Muscle of back (tissue), 11 donors: ENCODE measurements around the gene PDIA5. TPM values are rescaled to one million over a fixed set of nuclear protein-coding genes. Genes with fewer than 3 reads are reported as not detected.

ENCODE experiments used
- DNase-seq, 3 donors: peaks; one replicate each; pipeline versions ENCODE4 v3.0.0 to v3.0.0-alpha.2; 2013
- polyA plus RNA-seq, 10 donors: library from polyadenylated mRNA; unstranded; fragments of 120-200 nt; gene quantifications; one replicate each; pipeline ENCODE4 v1.2.1, GENCODE V29; 2013; ENCODE audit not compliant: insufficient read length in 10 of 10

Gene PDIA5
- polyA plus RNA-seq, 10 donors = 18.4 to 29.2 (median 25.1) TPM

DNA sequence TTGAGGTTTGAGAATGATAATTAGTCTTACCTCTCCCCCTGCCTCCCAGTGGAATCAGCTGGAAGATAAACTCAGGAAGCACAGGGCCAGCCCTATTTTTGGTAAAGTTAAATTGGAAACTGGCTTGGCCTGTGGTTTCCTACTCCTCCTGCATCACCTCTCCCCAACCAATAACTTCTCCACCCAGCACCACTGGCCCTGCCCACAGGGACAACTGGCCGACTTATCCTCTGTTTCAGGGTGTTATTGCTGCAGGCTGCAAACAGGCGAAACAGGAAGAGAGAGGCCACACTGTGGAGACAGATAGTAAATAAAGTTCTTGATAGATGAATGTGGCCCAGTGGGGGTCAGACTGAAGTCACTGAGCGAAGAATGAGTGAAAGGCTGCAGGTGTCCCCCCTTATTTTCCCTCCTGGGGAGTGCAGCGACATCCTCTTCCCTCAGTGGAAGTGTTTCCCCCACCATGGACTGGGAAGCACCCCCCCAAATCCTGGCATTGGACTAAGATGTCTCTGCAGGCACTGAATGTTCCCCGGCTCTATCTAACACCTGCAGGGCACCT is 47.1 kb downstream of the PDIA5 start:
- no peak for DNase-seq

DNA sequence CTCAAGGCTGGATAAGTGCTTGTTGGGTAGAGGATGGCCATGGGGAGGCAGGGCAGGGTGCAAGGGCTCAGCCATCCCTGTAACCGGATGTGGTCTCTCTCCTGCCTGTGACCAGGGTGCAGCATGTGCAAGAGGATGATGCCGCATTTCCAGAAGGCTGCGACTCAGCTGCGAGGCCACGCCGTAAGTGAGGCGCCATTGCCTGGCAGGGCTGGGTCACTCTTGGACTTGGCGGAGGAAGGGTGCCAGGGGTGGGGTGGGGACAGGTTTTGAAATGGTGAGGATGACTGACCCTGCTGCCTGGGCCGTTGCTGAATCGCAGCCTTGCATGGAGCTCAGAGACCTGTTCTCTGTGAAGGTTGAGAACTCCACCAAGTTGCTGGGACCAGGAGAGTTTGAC is 49.3 kb downstream of the PDIA5 start:
- DNase-seq = no peak

DNA sequence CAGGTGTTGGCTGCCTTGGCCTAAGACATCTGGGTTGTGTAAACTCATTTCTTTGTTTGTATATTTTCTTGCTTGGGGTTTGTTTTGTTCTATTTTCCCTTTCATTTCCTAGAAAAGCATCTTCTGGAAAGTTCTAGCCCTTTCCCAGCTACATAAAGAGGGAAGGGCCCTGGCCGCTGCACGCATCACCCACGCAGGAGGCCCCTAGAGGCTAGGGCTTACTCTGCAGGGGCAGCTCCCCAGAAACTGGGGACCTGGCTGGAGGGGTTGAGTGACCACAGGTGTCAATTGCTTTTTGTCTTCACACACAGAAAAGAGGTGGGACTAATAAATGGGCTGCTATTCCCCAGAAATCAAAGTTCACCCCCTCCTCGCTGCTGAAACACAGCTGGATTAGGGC is 52.6 kb downstream of the PDIA5 start:
- DNase-seq = peak in 1 of 3 donors; percentile 28

DNA sequence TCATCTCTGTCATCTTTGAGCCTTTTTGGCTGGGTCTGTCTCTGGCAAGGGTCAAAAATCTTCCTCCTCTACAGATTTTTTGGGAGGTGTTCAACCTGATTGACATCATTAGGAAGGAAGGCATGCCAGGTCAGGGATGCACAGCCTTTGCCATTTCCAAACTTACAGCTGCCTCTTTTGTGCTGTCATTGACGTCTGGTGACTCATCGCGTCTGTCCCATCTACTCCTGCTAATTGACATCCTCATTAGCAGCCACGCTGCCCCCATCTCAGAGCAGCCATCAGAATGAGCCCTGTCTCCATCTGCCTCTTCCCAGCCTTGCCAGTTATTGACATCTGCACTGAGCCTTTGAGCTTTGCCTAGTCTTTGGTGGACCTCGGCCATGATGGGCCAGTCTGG is 53.0 kb downstream of the PDIA5 start:
- peak in 1 of 3 donors; percentile 56 for DNase-seq

DNA sequence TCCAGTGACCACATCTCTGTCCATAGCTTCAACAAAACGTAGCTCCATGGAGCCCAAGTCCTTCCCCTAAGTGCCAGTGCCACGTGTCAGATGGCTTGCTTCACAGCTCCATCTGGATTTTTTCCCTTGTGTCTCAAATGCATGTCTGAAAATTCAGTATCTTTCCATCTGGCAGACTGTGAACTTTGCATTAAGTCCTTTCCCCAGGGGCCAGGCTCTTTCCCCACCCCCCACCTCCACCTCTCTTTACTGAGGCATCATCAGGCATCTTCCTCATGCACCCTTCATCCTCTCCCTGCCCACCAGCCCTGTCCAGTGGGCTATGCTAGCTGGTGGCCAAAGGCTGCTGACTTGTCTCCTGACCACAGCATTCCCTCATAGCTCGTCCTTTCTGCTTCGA is 53.7 kb downstream of the PDIA5 start:
- DNase-seq = peak in 1 of 3 donors; percentile 60

DNA sequence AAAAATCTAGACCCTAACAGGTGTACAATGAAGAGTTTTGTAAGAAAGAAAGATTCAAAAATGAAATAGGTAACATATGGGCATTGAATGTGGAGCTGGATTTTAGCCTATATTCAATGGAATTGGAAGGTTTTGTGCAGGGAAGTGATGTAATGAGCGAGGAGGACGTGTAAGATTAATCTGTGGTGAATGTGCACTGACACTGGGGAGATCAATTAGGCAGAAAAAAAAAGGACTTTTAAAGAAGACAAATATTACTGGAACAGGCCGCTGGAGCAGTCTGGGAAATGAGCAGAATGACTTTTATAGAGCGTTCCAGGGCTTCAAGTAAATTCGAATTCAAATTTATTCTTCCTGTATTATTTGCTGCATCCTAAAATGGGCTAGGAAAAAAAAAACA is 55.2 kb downstream of the PDIA5 start:
- DNase-seq = no peak

DNA sequence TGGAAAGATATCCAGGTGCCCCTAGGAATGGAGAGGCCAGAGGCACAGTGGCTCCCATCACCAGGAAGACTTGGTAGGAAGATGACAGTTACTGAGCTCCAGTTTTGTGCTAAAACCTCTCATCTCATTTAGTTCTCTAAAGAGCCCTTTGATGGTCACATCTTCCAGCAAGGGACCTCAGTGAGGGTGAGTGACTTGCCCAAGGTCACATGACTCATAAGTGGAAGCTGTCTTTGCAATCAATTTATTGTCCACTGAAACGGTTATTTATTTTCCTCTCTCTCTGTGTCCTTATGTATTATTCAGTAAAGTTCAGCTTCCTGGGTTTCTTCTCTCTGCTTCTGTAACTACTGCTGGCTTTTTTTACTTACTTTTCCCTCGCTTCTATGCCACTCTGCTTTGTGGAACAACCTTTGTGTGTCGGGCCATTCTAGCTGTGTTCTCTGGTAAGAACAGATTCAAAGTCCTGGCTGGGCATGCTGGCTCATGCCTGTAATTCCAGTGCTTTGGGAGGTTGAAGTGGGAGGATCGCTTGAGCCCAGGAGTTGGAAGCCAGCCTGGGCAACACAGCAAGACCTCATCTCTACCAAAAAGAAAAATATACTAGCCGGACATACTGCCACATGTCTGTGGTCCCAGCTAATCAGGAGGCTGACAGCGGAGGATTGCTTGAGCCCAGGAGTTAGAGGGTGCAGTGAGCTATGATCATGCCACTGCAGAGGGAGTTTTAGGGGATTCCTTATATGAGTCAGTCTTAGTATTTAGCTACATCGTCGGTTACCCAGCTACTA is 55.9 kb downstream of the PDIA5 start:
- no peak for DNase-seq

DNA sequence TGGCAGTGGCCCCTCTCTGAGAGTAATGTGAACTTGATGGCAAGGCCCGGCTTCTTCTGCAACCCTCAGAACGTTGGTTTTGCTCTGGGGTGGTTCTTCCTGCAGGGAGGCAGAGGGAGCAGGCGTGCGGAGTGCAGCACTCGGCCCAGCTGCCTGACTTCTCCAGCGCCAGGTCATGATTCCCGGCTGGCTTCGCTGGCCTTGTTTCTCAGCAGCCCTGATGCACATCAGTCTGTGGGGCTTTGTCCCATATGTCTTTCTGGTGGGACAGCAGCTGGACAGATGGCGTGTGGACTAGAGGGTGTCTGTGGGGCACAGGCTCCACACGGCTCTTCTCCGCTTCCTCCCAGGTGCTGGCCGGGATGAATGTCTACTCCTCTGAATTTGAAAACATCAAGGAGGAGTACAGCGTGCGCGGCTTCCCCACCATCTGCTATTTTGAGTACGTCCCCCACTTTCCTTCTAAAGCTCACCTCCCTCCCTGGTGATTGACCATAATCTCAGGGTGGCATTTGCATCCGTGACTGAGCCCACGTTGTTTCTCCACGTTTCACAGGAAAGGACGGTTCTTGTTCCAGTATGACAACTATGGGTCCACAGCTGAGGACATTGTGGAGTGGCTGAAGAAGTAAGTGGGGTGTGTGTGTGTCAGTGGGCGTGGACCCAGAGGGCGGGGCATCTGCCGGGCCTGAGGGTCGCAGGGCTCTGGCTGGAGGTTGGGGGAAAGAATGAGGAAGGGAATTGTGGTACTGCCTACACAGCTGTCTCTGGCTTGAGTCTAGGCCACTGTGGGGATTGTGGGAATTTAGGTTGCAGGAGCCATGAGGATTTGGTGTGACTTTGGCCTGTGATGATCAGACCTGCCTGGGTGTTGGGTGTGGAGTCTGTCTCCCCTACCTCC is 57.1 kb downstream of the PDIA5 start:
- DNase-seq = no peak

DNA sequence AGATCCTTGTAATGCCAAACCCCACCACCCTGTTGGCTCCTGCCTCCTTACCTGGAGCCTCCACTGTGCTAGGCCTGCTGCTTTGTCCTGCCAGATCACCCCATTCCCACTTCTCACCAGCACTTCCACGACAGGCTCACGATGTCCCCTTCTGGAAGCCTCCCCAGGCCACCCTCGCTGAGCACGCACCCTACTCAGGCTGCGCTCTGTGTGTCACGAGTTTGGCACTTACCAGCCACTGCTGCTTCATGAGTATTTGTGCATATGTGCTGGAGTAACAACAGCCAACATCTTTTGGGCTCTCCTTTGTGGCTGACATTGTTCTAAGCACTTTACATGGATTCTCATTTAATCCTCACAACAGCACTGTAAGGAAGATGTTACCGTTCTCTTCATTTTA is 58.1 kb downstream of the PDIA5 start:
- DNase-seq = no peak

DNA sequence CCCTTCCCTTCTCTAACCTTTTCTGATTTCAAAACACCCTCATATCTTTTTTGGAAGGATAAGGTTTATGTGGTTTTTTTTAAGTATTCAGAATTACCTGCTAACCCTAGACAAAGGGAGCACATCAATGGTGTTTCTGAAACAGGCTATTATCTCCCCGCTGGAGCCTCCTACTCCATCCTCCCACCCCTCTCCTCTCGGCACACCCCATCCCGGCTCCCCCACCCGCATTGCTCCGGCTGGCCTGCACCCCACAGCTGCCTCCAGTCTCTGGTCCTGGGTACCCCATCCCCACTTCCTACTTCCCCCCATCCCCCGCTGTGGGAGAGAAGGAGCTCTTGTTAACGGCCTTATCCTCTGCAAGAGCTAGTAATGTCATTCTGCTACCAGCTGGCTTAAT is 59.2 kb downstream of the PDIA5 start:
- no peak for DNase-seq

DNA sequence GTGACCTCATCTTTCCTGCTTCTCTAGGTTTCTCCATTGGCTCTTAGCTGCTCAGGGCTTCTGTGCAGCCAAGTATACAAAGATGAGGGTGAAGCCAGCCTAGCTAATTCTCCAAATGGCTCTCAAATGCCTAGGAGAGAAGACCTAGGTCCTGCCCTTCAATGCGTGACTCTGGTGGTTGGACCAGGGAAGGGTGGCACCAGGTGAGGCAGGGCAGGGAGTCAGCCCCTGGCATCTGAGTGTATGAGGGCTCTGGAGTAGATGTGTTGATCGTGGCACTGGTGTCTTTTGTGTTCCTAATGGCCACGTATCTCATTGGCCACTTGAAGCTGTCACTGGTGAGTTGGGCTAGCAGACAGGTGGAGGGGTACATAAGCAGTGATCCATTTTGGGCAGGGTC is 59.8 kb downstream of the PDIA5 start:
- no peak for DNase-seq

DNA sequence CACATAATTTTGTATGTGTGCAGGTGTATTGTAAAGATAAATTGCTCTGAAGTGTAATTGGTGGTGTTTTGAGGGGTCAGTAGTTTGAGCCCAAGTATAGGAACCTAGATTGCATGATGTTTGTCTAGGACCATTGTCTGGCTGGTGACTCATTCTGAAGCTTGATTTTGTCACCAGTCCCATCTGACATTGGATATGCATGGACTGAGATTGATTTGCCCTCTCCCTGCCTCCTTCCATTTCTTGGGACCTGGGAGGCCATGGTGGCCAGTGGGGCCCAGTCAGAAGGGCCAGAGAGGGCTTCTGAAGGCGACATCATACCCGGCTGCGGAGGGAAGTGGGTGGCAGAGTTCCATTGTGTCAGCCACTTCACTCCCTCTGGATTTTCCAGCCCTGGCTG is 62.3 kb downstream of the PDIA5 start:
- DNase-seq = no peak

DNA sequence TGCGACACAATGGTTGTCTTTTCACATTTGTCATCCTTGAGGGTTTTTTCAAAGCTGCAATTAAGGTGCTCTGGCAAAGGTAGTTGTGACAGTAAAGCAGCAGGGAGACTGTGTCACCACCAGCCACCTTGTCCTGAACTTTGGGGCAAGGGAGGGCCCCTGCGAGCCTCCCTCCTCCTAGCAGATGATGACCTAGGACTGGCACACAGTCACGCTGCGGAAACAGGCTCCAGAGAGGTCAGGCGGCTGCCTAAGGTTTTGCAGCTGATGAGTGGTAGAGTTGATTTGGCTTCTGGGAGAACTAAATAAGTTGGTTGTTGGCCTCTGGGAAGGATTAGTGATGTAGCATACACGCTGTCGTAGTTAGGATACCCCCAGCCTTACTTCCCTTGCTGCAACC is 62.7 kb downstream of the PDIA5 start:
- no peak for DNase-seq

DNA sequence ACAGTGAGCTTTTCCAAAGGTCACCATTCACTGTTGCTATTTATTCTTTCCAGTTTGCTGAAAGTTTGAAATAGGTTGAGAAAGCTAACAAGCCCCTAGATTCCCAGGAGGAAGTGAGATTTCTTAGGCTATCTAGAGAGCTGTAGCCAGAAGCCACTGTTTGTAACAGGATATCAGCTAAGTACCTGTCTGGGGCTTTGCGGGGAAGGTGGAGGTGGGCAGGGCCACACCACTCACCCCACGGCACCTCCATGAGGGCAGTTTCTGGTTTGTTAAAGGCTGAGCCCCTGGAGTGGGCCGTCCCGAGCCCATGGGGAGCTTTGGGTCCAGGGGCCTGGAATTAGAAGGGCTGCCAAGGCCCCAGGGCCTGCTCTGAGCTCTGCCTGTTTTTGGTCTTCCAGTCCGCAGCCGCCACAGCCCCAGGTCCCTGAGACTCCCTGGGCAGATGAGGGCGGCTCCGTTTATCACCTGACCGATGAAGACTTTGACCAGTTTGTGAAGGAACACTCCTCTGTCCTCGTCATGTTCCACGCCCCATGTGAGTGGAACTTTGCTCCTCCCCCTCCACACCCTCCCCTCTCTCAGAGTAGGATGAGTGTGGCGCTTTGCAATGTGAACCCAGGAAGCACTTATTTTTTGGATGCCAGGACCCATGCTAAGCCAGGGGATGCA is 63.4 kb downstream of the PDIA5 start:
- DNase-seq = no peak

DNA sequence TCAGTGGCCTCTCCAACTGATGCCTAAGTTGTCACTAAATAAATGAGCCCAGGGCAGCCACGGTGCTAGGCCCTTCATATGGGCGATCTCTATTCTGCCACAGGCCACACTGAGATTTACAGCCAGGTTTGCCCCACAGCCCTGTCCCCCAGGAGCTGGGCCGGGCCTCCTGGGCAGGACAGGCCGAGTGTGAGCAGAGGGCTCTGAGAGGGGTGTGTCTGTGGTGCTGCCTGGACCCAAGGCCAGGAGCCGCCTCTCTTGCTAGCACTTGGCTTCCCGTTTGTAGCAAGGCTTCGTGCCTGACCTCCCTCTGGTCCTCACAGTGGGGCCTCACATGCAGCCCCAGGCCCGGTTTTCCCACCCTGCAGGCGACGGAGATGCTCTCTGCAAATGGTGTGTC is 67.8 kb downstream of the PDIA5 start:
- no peak for DNase-seq

DNA sequence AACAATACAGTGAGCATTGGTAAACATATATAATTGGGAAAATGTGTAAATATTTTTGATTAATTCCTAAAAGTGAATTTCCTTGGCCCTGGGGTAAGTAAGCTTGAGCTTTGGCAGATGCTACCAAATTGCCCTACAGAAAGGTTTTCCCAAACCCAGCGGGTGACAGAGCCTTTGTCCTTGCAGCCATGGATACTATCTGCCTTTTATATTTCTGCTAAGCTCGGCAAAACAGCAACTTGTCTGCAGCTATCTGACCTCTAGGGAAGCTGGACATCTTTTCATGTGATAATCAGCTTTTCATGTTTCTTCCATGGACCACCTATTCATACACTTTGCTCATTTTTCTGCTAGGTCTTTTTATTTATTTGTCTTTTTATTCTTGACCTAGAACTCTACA is 70.2 kb downstream of the PDIA5 start:
- no peak for DNase-seq

DNA sequence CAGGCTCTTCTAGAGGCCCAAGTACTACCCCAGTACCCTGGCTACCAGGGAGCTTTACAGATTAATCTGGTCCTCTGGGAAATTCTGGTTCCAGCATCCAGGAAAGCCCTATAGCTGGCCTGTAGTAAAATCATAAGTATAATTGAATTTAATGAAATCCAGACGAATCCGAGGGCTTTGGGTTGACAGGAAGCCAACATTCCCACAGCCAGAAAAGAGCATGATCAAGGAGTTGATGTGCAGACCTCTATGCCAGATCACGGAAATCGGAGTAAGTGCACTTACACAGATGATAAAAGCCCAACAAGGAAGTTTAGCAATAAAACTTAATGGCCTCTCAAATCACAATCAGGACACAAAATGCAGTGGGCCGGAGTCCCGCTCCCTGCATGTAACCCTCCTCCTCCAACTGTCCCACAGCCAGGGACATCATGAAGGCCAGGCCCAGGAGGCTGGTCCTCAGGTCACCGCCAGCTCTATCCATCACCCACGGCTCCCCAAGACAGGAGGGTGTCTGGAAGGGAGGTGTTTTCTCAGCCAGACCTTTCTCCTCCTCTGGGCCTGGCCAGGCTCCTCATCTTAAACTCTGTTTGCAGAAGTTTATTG is 72.1 kb downstream of the PDIA5 start:
- DNase-seq = peak; percentile 45 to 86 (median 83)

DNA sequence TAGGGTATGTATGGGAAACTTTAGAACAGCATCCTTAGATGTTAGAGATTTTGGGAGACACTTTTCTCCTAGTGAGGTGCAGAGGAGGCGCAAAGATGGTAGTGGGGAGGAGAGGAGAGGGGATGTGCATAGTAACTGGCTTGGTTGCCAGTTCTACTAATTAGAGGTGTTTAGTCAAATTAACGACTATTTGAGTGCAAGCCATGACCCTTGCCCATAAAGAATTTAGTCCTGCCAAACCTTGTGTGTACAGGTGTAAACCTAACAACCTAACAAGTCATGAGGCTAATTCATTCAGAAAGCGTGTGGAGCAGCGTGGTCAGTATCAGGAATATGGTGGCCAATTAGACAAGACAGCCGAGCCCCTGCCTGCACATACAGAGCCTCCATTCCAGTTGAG is 72.7 kb downstream of the PDIA5 start:
- no peak for DNase-seq

DNA sequence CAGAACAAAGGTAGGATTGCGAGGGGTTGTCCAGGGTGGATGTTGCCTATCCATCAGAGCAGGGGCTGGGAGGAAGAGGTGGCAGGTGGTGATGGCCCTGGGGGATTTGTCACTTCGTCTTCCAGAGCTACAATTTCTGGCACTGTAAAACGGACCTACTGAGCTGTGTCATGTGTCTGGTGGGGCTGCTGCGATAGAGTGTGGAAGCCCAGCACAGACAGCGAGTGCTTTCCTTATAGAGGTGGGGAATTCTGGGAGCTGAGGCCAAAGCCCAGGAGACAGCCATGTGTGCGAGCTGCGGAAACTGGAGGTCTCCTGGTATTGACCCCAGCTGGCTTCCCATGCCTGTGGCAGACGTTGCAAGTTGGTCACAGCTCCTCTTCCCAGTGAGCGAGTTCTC is 73.7 kb downstream of the PDIA5 start:
- DNase-seq = no peak

DNA sequence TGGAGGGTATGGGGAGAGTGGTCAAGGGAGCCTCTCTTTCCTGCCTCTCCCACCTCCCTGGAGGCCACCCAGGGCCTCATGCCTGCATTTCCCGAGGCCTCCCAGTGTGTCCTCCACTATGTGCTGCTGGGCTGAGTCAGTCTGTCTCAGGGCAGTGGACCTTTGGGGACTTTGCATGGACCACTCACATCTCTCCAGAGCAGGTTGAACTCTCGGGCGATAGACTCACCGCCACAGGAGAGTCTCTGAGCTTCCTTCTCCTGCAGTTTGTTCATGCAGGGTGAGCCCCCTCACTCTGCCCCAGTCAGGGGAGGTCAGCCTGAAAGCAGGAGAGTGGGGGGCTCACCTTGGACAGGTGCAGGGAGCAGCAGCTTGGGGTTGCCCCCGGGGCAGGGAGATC is 74.5 kb downstream of the PDIA5 start:
- DNase-seq = no peak

DNA sequence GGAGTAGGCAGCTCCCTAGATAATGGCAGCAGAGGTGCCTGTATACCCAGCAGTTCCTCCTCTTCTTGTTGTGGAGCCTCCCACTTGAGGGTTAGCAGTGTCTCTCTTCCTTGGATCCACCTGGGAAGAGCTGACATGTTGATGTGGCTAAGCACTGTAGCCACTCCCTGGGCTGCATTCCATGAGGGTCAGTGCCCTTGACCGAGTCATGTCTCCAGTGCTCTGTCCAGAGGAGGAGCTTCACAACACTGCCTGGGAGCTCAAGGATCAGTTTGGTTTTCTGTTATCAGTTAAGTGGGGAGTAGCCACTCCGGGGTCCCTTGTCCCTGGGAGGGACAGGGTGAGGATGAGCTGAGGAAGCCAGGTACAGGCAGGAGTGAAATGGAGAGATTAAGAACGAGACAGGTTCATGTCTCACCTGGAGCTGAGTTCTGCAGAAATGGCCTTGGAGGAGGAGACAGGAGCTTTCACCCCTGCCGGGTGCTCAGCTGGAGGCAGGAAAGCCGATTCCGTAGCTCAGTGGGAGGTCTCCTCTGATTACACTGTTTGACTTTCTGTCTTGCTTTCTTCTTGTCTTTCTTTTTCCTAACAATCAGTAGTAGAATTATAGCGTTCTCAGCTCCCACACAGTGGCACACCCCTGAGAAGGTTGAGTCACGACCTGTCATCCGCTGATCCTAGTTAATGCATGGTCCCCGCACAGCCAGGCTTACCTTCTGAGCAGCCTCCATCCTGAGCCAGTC is 77.0 kb downstream of the PDIA5 start:
- DNase-seq = no peak
